Measurements from ENCODE around the gene CCDC172.

Gene CCDC172

GRCh38 chr10:116408719-116409118 lies 84.5 kb downstream of the CCDC172 start:
- ChIA-PET CTCF (no interaction called here), POLR2A (no interaction called here)
- DNase-seq (ENCODE audit: extremely low spot score) = no peak
- TF ChIP-seq ARNT (IDR thresholded peaks at IDR 0.05) (no peak), NFRKB (IDR thresholded peaks at IDR 0.05) (no peak), FOXM1 (IDR thresholded peaks at IDR 0.05; ENCODE audit: borderline replicate concordance) (no peak), SUZ12 (IDR thresholded peaks at IDR 0.05) (no peak), FOXA1 (IDR thresholded peaks at IDR 0.05) (no peak), TARDBP (IDR thresholded peaks at IDR 0.05) (no peak)

- POLR2A ChIA-PET = no interaction called here
- CTCF ChIA-PET = no interaction called here
- TF ChIP-seq ARNT (IDR thresholded peaks at IDR 0.05) (no peak), ELF4 (IDR thresholded peaks at IDR 0.05) (no peak), FOXK2 (IDR thresholded peaks at IDR 0.05) (no peak), L3MBTL2 (conservative IDR thresholded peaks at IDR 0.05) (no peak)
- DNase-seq (ENCODE audit: extremely low spot score) = no peak
Measured at GRCh38 chr10:116410351-116410750, 86.1 kb downstream of the CCDC172 start.

- ChIA-PET POLR2A (no interaction called here), CTCF (no interaction called here)
- no peak for TF ChIP-seq BHLHE40 (IDR thresholded peaks at IDR 0.05; ENCODE audit: borderline replicate concordance)
- TF ChIP-seq HDGF (IDR thresholded peaks at IDR 0.05; ENCODE audit: borderline replicate concordance) = no peak
- no peak for TF ChIP-seq CTBP1 (IDR thresholded peaks at IDR 0.05; ENCODE audit: borderline replicate concordance)
- TF ChIP-seq SUZ12 (IDR thresholded peaks at IDR 0.05) = no peak
- no peak for TF ChIP-seq SP1 (IDR thresholded peaks at IDR 0.05)
- no peak for DNase-seq (ENCODE audit: extremely low spot score)
Measured at GRCh38 chr10:116417821-116418220, 93.6 kb downstream of the CCDC172 start.

GRCh38 chr10:116418389-116418788 lies 94.1 kb downstream of the CCDC172 start:
- ChIA-PET POLR2A (no interaction called here), CTCF (no interaction called here)
- DNase-seq (ENCODE audit: extremely low spot score) = no peak
- TF ChIP-seq FOXM1 (IDR thresholded peaks at IDR 0.05; ENCODE audit: borderline replicate concordance) = no peak
- no peak for TF ChIP-seq PKNOX1 (IDR thresholded peaks at IDR 0.05)
- TF ChIP-seq ELF4 (IDR thresholded peaks at IDR 0.05) = no peak
- TF ChIP-seq CTBP1 (IDR thresholded peaks at IDR 0.05; ENCODE audit: borderline replicate concordance) = no peak
- TF ChIP-seq LEF1 (IDR thresholded peaks at IDR 0.05; ENCODE audit: borderline replicate concordance) = no peak
- no peak for TF ChIP-seq ZNF384 (IDR thresholded peaks at IDR 0.05)
- no peak for TF ChIP-seq ARNT (IDR thresholded peaks at IDR 0.05)
- no peak for TF ChIP-seq FOXA1 (IDR thresholded peaks at IDR 0.05)
- no peak for TF ChIP-seq FOXK2 (IDR thresholded peaks at IDR 0.05)
- no peak for TF ChIP-seq TARDBP (IDR thresholded peaks at IDR 0.05)
- no peak for TF ChIP-seq SUZ12 (IDR thresholded peaks at IDR 0.05)
- no peak for TF ChIP-seq NFRKB (IDR thresholded peaks at IDR 0.05)
- no peak for TF ChIP-seq SP1 (IDR thresholded peaks at IDR 0.05)
- no peak for TF ChIP-seq L3MBTL2 (conservative IDR thresholded peaks at IDR 0.05)
- TF ChIP-seq HDGF (IDR thresholded peaks at IDR 0.05; ENCODE audit: borderline replicate concordance) = no peak

- TF ChIP-seq FOXA1 (IDR thresholded peaks at IDR 0.05) = no peak
- TF ChIP-seq NFRKB (IDR thresholded peaks at IDR 0.05) = no peak
- no peak for TF ChIP-seq CTBP1 (IDR thresholded peaks at IDR 0.05; ENCODE audit: borderline replicate concordance)
- no peak for TF ChIP-seq PKNOX1 (IDR thresholded peaks at IDR 0.05)
- no peak for TF ChIP-seq ZNF384 (IDR thresholded peaks at IDR 0.05)
- CTCF ChIA-PET = no interaction called here
- POLR2A ChIA-PET = no interaction called here
- DNase-seq (ENCODE audit: extremely low spot score) = no peak
Measured at GRCh38 chr10:116421815-116422214, 97.6 kb downstream of the CCDC172 start.

- CTCF ChIA-PET = no interaction called here
- DNase-seq (ENCODE audit: extremely low spot score) = no peak
- POLR2A ChIA-PET = no interaction called here
- no peak for TF ChIP-seq NFRKB (IDR thresholded peaks at IDR 0.05)
- TF ChIP-seq FOXK2 (IDR thresholded peaks at IDR 0.05) = no peak
- TF ChIP-seq ARNT (IDR thresholded peaks at IDR 0.05) = no peak
- TF ChIP-seq FOXA1 (IDR thresholded peaks at IDR 0.05) = no peak
- TF ChIP-seq BHLHE40 (IDR thresholded peaks at IDR 0.05; ENCODE audit: borderline replicate concordance) = no peak
- no peak for TF ChIP-seq ELF4 (IDR thresholded peaks at IDR 0.05)
- no peak for TF ChIP-seq FOXM1 (IDR thresholded peaks at IDR 0.05; ENCODE audit: borderline replicate concordance)
- no peak for TF ChIP-seq LEF1 (IDR thresholded peaks at IDR 0.05; ENCODE audit: borderline replicate concordance)
- no peak for TF ChIP-seq TARDBP (IDR thresholded peaks at IDR 0.05)
- no peak for TF ChIP-seq HDGF (IDR thresholded peaks at IDR 0.05; ENCODE audit: borderline replicate concordance)
Measured at GRCh38 chr10:116427671-116428070, 103.4 kb downstream of the CCDC172 start, which contains the start of gene PNLIPRP3. PNLIPRP3 (plus strand) TSS chr10:116427847; CDS start chr10:116428013, 166 bp downstream.

GRCh38 chr10:116429288-116429977 lies 105.2 kb downstream of the CCDC172 start:
- no peak for DNase-seq (ENCODE audit: extremely low spot score)
- ChIA-PET CTCF (no interaction called here), POLR2A (no interaction called here)
- TF ChIP-seq PKNOX1 (IDR thresholded peaks at IDR 0.05) = no peak
- TF ChIP-seq LEF1 (IDR thresholded peaks at IDR 0.05; ENCODE audit: borderline replicate concordance) = no peak
- no peak for TF ChIP-seq FOXA1 (IDR thresholded peaks at IDR 0.05)
- TF ChIP-seq CTBP1 (IDR thresholded peaks at IDR 0.05; ENCODE audit: borderline replicate concordance) = no peak
- TF ChIP-seq L3MBTL2 (conservative IDR thresholded peaks at IDR 0.05) = no peak
- TF ChIP-seq NFRKB (IDR thresholded peaks at IDR 0.05) = no peak
- TF ChIP-seq SP1 (IDR thresholded peaks at IDR 0.05) = no peak

All from HEK293T (cell line).